Measurements from ENCODE around the gene BAG3. TPM values are rescaled to one million over a fixed set of nuclear protein-coding genes. Genes with fewer than 3 reads are reported as not detected.

The BAG3 gene
- total RNA-seq, 1 experiment from 2014 or later = 75.7 TPM

DNA sequence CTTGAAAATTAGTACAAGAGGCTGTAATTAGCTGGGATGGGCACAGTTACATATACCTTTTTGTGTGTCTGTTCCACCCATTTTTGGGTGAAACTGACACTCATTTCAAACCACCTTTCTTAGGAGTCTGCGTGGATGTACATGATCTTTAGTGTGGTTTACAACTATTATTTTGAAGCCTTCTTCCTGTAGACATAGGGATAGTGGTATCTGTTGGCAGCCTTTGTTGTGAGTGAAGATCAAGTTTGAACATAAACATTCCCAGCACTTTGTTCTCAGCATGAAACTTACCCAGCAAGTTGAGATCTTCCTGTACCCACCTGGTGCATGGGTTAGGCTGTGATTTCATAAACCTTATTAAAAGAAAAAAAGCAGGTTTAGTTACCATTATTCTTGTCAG is 2.0 kb downstream of the BAG3 start:
- H4K20me1 ChIP-seq (ENCODE audit: insufficient read depth) = peaks cover 15% of the 10 kb centered on the region; the same call in 1 of the 2 replicates
- H3K27ac ChIP-seq = peak overlapping the region; percentile 75
- POLR2A ChIA-PET (ENCODE audit: unreplicated experiment) = no interaction called here
- no peak overlapping the region for H2AFZ ChIP-seq
- no peaks in the 10 kb centered on the region for H3K27me3 ChIP-seq (ENCODE audit: insufficient read depth, low read depth)
- H3K9me3 ChIP-seq (ENCODE audit: insufficient read depth, low read depth) = no peaks in the 10 kb centered on the region
- H3F3A ChIP-seq (ENCODE audit: insufficient read depth, low read depth) = peaks cover 33% of the 10 kb centered on the region
- peak overlapping the region; percentile 87 for H3K4me3 ChIP-seq
- H3K4me2 ChIP-seq = peak overlapping the region; percentile 95
- H3K79me2 ChIP-seq (ENCODE audit: low read depth) = peaks cover 69% of the 10 kb centered on the region
- intact Hi-C loops (cut with micrococcal nuclease; ENCODE audit: unreplicated experiment) = loop anchor here (10.0 kb wide), 1 partner anchor 448 kb away; the partner anchor contains the start of gene GRK5
- no peak for TF ChIP-seq EZH2 (IDR thresholded peaks at IDR 0.05; ENCODE audit: low read depth)
- TF ChIP-seq, protein P1, sequence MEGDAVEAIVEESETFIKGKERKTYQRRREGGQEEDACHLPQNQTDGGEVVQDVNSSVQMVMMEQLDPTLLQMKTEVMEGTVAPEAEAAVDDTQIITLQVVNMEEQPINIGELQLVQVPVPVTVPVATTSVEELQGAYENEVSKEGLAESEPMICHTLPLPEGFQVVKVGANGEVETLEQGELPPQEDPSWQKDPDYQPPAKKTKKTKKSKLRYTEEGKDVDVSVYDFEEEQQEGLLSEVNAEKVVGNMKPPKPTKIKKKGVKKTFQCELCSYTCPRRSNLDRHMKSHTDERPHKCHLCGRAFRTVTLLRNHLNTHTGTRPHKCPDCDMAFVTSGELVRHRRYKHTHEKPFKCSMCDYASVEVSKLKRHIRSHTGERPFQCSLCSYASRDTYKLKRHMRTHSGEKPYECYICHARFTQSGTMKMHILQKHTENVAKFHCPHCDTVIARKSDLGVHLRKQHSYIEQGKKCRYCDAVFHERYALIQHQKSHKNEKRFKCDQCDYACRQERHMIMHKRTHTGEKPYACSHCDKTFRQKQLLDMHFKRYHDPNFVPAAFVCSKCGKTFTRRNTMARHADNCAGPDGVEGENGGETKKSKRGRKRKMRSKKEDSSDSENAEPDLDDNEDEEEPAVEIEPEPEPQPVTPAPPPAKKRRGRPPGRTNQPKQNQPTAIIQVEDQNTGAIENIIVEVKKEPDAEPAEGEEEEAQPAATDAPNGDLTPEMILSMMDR (conservative IDR thresholded peaks at IDR 0.05) = no peak
- CTCF ChIA-PET = no interaction called here
- H3K9me2 ChIP-seq (ENCODE audit: insufficient read depth) = no peaks in the 10 kb centered on the region
- H3K36me3 ChIP-seq (ENCODE audit: low read depth) = no peaks in the 10 kb centered on the region
- BruUV-seq (replicated peaks) = TSS peak; percentile 27
- DNase-seq = no peak
- peaks cover 55% of the 10 kb centered on the region for H3K4me1 ChIP-seq (replicated peaks; ENCODE audit: insufficient read depth)

DNA sequence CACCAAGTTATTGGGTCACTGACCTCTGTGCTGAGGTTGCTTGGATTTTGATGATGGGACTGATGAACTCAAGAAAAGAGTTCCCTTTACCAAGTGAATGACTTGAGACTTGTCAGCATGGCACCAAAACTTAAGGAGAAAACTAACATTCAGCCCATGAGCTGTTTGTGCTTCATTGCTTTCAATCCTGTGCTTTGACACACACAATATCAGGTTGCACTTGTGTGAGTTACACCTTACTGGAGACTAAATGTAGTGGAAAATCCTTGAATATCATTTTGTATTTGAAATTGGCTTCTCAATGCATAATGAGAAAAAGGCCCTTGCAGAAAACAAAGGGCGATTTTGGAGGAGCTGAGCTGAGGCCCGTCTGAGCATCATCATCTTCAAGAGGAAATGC is 2.7 kb downstream of the BAG3 start:
- TF ChIP-seq, protein P1 (conservative IDR thresholded peaks at IDR 0.05) = no peak
- Histone ChIP-seq H3K4me2 (peak overlapping the region; percentile 95), H3K79me2 (ENCODE audit: low read depth) (peaks cover 76% of the 10 kb centered on the region), H3K36me3 (ENCODE audit: low read depth) (no peaks in the 10 kb centered on the region), H3K4me3 (peak overlapping the region; percentile 87), H3K9me2 (ENCODE audit: insufficient read depth) (no peaks in the 10 kb centered on the region), H3K27ac (peak overlapping the region; percentile 75), H3F3A (ENCODE audit: insufficient read depth, low read depth) (peaks cover 33% of the 10 kb centered on the region), H3K27me3 (ENCODE audit: insufficient read depth, low read depth) (no peaks in the 10 kb centered on the region), H3K4me1 (replicated peaks; ENCODE audit: insufficient read depth) (peaks cover 62% of the 10 kb centered on the region), H4K20me1 (ENCODE audit: insufficient read depth) (peaks cover 15% of the 10 kb centered on the region; the same call in 1 of the 2 replicates), H3K9me3 (ENCODE audit: insufficient read depth, low read depth) (no peaks in the 10 kb centered on the region), H2AFZ (no peak overlapping the region)
- ChIA-PET CTCF (interaction anchor here (0.6 kb wide), 1 partner anchor 32 kb away, joined by 4 read pairs; no protein-coding TSS in a partner anchor), POLR2A (ENCODE audit: unreplicated experiment) (no interaction called here)
- no TSS peak for BruUV-seq (replicated peaks)
- DNase-seq = no peak
- intact Hi-C loops (cut with micrococcal nuclease; ENCODE audit: unreplicated experiment) = loop anchor here (1.0 to 10.0 kb wide), 4 partner anchors 15 to 449 kb away; partner anchors contain the start of gene GRK5

- peak overlapping the region; percentile 95 for H3K4me2 ChIP-seq
- H4K20me1 ChIP-seq (ENCODE audit: insufficient read depth) = peaks cover 15% of the 10 kb centered on the region; the same call in 1 of the 2 replicates
- CTCF ChIA-PET = interaction anchor here (0.6 kb wide), 1 partner anchor 32 kb away, joined by 4 read pairs; no protein-coding TSS in a partner anchor
- peaks cover 33% of the 10 kb centered on the region for H3F3A ChIP-seq (ENCODE audit: insufficient read depth, low read depth)
- H3K4me1 ChIP-seq (replicated peaks; ENCODE audit: insufficient read depth) = peaks cover 68% of the 10 kb centered on the region
- no peak overlapping the region for H2AFZ ChIP-seq
- intact Hi-C loops (cut with micrococcal nuclease; ENCODE audit: unreplicated experiment) = loop anchor here (1.0 to 10.0 kb wide), 4 partner anchors 14 to 450 kb away; partner anchors contain the start of gene GRK5
- peaks cover 82% of the 10 kb centered on the region for H3K79me2 ChIP-seq (ENCODE audit: low read depth)
- H3K27me3 ChIP-seq (ENCODE audit: insufficient read depth, low read depth) = no peaks in the 10 kb centered on the region
- H3K27ac ChIP-seq = peak overlapping the region; percentile 75
- no peaks in the 10 kb centered on the region for H3K9me2 ChIP-seq (ENCODE audit: insufficient read depth)
- no TSS peak for BruUV-seq (replicated peaks)
- POLR2A ChIA-PET (ENCODE audit: unreplicated experiment) = no interaction called here
- H3K4me3 ChIP-seq = peak overlapping the region; percentile 87
- TF ChIP-seq, protein P1 (conservative IDR thresholded peaks at IDR 0.05) = no peak
- TF ChIP-seq EZH2 (IDR thresholded peaks at IDR 0.05; ENCODE audit: low read depth) = no peak
- no peaks in the 10 kb centered on the region for H3K36me3 ChIP-seq (ENCODE audit: low read depth)
- DNase-seq = peak; percentile 45 to 52
- H3K9me3 ChIP-seq (ENCODE audit: insufficient read depth, low read depth) = no peaks in the 10 kb centered on the region
Measured at GRCh38 chr10:119654540-119654939, 3.4 kb downstream of the BAG3 start.
